NCI-H146 (cell line): ENCODE data around the gene ELOVL6.

ENCODE experiments used
- DNase-seq: peaks from one replicate; lab custom pipeline; 2025; lab: John Stamatoyannopoulos, UW

ELOVL6 gene

DNA sequence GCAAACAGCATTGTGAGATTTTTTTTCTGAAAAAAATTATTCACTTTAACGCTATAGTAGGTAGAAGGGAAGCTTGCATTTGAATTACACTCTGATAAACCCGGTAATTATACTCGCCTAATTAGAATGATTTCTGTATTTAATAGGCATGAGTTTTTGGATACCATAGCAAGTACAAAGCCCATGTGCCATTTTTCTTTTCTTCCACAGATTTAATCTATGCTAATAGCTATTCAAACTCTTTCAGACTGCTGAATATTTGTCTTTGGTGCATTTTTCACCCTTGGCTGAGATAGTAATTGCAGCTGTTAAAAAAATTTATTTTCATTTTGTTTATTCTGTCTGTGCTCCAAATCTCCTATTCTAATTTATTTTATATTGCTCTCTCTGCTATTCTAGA is 172.7 kb downstream of the ELOVL6 start:
- DNase-seq: no peak

DNA sequence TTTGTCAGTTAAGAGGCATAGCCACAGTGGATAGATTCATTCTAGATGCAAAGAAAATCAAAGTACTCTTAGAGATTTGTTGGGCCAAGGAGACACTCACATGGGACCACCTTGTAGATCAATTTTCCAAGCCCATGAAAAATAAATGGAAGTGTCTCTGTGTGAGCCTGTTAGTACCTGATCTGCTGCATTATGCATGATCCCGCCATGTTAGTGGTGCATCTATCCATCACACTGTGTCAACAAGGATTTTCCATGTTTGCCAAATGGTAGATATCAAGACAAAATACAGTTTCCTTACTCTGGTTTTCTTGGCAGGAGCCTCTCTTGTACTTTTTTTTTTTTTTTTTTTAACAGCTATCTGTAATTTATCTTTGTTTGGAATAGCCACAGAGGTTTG is 173.4 kb downstream of the ELOVL6 start:
- no peak for DNase-seq

DNA sequence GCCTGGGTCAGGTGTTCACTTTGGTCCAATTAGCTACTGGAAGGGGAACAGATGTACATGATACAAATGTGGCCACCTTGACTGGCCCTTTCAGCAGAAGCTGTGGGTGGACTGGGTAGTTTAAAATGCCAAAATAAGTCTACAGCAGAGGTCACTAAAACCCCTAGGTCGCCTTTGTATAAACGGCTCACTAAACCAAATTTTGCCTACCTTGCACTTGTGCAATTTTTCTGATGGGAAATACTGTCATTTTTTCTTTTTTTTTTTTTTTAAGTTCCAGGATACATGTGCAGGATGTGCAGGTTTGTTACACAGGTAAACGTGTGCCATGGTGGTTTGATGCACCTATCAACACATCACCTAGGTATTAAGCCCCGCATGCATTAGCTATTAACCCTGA is 176.0 kb downstream of the ELOVL6 start:
- DNase-seq: no peak

DNA sequence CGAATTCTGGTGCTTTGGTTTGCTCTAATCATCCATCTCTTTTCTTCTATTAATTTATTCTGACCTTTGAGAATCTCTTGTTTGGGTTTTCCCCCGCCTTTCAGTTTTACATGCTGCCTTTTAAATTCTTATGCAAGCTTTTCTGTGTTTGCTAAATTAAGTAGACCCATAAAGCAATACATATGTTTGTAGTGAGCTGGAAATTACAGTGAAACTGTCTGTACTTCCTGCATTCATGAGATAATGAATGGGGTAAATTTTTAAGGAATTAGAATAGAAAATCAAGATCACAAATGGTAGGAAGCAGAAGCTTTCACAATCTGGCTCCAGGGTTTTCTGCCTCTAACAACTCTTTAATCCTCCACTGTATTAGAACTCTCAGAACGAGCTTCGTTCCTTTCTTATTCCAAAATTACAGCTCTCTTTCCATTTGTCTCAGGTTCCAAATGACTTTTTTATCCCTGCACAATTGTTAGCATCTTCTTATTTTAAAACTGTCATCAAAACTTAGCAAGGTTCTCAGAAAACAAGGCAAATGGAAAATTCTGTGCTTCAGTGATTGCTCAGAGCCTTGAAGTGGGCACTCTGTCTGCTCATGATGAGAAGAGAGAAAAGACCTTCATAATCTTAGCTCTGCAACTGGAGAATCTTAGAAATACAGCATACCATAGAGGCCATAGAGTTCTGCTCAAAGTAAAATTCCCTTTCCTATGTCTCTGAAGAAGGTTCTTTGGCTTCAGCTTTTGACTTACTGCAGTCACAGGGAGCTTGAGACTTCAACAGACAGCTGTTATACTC is 177.6 kb downstream of the ELOVL6 start:
- DNase-seq: no peak

DNA sequence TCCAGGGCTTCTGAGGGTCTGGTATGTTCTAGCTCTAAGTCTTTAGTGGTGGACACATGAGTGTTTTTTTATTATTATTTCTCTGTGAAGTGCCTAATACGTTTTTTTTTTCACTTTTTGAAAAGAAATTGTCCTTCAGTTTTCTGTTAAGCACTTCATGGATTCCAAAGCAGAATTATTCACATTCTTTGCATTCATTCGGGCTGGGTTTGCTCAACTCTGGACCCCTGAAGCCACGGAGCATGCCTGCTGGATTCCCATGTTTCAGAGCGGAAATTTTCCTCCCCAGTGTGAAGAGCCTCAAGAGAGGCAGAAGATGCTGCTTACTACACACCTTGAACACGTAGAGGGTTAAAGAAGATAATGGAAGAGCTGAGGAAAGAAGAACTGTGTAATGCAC is 178.3 kb downstream of the ELOVL6 start:
- no peak for DNase-seq

DNA sequence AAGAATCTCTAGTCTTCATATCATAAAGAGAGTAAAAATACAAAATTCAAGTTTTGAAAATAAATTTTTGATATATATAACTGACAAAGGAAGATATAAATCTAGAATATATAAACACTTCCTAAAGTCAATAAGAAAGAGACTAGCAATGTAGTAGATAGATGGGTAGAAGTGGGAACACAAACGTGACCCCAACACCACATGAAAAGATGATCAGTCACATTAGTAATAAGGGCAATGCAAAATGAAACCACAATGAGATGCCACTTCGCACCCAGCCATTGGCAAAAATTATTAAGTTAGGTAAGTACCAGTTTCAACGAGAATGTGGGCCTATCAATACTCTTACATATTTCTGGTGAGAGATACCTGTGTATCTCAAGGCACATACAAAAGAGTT is 179.3 kb downstream of the ELOVL6 start:
- DNase-seq: no peak

DNA sequence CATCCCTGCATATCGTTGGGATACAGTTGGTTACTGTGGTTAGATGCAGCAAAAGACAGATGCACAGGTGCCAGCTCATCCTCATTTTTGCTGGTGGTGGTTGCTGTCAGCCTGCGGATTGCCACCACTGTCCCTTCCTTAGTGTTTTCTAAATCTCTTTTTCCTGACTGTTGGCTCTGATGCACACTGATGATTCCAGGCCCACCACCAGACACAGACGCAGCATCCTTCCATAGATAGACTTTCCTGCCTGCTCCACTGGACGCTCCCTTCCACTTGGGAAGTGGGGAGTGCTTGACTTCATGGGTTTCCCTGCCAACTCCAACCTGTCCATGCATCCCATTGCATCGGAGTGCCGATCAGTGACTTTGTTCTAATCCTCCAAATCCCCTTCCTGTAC is 184.2 kb downstream of the ELOVL6 start:
- no peak for DNase-seq

DNA sequence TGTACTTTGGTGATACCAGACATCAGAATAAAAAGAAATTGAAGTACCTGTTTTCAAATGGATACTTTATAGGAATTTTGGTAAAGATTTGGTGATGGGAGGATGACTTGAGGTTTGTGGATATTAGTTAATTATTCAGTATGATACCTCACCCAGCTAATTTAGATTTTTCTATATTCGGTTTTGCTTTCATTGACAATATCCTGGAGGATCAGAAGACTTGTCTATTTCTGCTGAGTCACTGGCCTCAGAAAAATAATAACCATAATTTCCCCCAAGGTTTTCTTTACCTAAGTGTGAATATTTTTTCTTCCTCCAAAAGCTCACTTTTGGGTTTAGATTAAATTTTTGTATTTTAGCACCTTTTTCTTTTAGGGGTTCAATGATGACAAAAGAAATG is 185.5 kb downstream of the ELOVL6 start:
- DNase-seq: no peak

DNA sequence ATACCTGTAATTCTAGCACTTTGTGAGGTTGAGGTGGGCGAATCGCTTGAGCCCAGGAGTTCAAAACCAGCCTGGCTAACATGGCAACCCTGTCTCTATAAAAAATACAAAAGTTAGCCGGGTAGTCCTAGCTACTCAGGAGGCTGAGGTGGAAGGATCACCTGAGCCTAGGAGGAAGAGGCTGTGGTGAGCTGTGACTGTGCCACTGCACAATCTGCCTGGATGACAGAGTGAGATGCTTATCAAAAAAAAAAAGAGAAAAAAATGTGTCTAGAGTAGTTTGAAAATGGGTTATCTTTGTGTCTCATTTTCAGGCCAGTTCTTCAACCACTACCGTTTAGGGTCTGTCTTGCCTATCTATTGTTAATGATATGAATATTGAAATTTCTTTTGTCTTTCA is 187.6 kb downstream of the ELOVL6 start:
- no peak for DNase-seq

DNA sequence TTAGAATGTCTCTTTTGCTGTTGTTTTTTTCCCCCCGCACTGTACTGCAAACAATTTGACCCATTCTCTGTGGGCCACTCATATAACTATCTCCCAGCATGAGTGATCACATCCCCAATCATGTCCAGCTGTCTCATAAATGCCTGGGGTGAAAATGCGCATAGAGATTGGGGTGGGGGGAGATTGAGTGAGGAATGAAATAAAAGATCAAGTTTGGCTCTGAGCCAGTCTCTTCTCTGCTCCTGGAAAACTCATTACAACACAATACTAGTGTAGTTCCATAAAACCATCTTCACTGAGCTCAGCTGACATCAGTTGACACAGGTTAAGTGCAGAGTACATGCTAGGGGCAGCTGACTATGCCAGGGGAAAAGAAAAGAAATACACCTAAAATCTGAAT is 188.9 kb downstream of the ELOVL6 start:
- peak; percentile 52 for DNase-seq

DNA sequence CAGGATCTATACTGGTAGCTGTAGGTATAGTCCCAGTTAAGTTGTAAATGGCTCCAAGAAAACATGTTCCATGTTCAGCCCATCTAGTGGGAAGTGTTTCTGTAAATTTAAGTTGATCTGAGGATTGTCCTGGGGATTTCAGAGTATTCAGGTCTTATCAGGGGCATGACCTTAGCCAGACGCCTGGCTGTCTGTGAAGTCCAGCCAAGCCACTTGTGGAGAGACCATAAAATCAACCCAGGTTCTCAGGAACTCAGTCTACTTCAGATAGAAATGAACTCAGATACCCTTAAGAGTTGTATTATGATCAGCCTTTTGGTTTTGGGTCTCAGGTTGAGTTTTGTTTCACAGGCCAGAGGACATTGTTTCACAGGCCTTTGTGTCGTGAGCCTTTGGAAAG is 189.9 kb downstream of the ELOVL6 start:
- DNase-seq: no peak

DNA sequence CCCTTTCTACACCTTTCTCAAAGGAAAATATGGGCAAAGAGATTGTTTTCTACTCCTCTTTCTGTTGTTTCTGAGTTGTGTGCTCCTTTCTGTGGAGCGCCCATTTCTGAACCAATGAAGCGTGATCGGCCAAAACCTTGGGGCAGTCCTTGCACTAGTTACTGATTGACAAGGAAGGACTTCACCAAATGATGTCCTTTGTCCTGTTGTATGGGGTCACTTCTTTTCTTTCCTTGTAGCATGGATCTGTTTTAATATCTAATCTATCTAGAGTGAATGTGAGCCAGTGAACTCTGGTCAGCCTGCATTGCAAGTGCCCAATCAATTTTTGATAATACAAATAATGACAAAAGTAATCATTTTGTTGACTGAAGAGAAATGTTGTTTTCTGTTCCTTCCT is 191.2 kb downstream of the ELOVL6 start:
- no peak for DNase-seq

DNA sequence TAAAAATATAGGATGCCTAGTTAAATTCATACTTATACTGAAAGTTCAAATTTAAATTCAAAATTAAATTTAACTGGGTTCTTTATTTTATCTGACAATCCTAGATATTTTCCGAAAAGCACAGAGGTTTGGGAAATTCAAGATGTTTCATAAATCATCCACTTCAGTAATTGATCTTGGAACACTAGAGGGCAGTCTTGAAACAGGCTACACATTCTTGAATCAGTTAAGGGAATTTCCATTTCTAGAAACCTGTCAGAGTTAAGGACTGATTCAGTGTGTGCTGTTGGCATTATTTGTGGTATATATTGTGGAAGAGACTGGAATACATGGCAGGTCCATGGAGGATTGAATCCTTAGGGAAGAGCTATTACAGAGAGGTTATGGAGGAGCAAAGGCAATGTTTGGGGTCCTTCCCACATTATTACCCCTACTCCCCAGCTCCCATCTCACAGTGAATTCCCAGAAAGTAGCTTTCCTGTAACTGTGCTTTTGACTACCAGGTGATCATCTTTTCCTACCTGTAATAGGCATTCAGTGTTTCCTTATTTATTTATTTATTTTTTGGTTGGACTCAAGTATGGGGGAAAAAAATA is 192.9 kb downstream of the ELOVL6 start:
- DNase-seq: peak; percentile 28

DNA sequence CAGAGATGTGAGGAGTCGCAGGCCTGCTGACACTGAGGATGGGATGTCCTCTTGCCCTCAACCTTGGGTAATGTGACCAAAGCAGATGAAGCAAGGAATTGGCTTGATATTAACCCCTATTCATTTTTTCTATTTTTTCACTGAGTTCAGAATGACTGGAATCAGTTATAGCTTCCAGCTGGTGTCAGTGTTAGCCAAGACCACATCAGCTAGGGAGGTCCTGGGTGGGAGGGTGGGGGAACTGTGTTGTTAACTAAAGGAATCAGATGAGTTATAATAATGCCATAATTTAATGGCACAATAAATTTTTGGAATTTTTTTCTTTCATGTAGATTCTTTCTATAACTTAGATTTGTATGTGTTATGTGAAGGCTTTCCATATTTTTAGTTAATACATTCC is 193.9 kb downstream of the ELOVL6 start:
- no peak for DNase-seq

DNA sequence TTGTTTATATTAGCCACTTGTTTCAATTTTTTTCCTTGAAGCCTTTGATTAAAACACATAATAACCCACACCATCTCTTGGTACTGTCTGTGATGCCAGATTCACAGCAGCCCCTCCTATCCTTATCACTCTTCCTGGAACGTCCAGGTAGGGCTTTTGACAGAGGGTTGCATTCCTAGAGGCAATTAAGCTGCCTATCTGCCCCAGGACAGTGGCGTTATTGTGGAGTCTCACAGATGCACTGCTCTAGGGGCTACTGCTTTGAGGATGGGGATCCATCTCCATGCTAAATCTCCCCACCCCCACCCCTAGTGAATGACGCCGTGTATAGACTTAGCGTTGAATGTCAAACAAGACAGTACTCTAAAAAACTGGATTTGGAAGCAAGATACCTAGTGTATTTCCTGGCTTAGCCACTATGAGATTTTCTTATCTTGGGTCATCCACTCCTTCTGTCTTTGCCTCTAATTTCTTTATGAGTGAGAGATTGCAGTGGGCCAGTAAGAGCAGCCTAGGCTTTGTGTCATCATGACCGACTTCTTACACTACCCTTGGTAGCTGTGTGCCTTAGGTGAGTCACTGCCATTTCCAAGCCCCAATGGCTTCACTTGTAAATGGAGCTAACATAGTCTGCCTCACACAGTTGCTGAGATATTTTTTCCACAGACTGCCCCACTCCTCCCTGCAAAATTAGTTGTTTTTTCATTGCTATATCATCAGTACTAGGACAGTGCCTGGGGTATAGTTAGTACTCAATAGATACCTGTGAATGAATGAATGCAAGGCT is 194.8 kb downstream of the ELOVL6 start:
- no peak for DNase-seq

DNA sequence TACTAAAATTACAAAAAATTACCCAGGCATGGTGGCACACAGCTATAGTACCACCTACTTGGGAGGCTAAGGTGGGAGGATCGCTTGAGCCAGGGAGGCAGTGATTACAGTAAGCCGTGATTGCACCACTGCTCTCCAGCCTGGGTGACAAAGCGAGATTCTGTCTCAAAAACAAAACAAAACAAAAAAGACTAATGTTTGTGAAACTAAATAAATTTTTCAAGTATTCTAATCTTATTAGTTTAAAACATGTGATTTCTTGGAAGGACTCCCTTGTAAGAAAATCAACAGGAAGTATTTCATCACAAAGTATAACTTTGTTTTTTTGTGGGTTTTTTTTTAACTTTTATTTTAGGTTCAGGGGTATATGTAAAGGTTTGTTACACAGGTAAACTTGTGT is 196.1 kb downstream of the ELOVL6 start:
- DNase-seq: no peak

DNA sequence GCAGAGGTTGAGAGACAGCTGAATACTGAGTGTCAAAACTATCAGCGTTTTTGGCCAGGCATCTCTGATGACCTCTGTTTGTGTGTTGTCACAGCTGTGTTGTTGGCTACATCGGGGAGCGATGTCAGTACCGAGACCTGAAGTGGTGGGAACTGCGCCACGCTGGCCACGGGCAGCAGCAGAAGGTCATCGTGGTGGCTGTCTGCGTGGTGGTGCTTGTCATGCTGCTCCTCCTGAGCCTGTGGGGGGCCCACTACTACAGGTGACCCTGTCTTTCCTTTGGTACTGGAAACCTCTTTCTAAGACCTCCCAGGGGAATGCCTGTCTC is 198.9 kb downstream of the ELOVL6 start:
- DNase-seq: no peak

DNA sequence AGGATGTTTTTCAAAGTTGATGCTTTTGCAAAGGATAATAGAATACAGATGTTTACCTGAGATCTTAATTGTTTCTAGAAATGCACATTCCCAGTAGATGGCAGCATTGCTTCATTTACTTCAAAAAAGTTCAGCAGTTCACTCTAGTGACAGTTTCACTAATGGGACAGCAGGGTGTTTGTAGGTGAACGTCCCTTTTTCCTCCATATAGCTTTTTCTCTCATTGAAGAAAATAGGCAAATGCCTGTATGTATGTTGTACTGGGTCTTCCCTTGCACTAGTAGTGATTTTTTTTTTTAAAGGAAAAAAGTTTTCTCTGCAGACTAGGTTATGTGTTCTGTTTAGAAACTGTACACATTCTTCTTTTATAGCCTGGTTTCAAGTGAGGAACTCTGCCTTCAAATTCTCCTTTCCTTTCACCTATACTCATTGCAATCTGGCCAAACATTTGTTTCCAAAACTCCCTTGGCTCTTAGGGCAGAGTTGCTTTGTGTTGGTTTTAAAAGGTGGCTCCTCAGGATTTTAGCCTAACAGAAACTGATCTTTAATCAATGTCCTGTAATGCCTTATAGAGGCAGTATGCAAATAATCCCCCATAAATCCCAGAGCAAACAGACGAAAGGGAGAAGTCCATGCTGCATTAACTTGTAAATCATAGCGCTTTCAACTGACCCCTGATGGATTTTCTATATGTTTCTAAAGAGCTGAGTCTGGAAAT is 199.4 kb downstream of the ELOVL6 start:
- peak; percentile 12 for DNase-seq

DNA sequence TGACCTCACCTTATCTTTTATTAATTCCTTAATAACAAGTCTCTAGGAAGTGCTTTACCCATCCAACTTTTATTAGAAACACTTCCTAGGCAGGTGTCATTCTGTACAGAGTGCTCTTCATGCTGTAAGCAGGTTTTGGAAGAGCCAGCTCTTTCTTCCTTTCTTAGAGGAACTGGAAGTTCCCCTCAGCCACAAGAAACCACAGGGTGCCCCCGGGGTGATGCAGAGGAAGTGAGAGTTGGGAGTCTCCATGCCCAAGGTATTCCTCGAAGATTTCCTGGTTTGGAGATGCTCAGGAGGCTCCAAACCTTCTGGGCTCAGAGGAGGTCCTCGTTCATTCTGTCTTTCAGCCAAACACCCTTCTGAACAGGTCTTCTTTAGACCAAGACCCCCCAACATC is 201.9 kb downstream of the ELOVL6 start:
- no peak for DNase-seq
